ENCODE measurements around the gene NR3C1.

- TF ChIP-seq CTCF (conservative IDR thresholded peaks at IDR 0.05; ENCODE audit: low read length) = no peak
- no peak for TF ChIP-seq EZH2phosphoT487 (IDR thresholded peaks at IDR 0.05; ENCODE audit: borderline replicate concordance)
Observed at GRCh38 chr5:143338658-143339366, 64.7 kb downstream of the NR3C1 start.

All from Loucy (cell line).